GM12892 (cell line): ENCODE measurements around the gene RPS6KC1.

Source experiments
- POLR2A ChIP-seq: IDR thresholded peaks from 2 replicates; pipeline ENCODE4 v1.6.1; 2011; ENCODE audit warnings: low read depth, low read length, control low read depth
- POLR2AphosphoS5 ChIP-seq: IDR thresholded peaks from 2 replicates; pipeline ENCODE4 v1.6.1; 2011; ENCODE audit warnings: low read depth, low read length, control low read depth
- TAF1 ChIP-seq: IDR thresholded peaks from 2 replicates; pipeline ENCODE4 v1.6.1; 2011; ENCODE audit warnings: low read depth, mild to moderate bottlenecking, control low read depth, low read length, borderline replicate concordance

GRCh38 chr1:213120386-213120785 is 69.3 kb downstream of the RPS6KC1 start:
- TF ChIP-seq POLR2A (no peak), POLR2AphosphoS5 (no peak), TAF1 (no peak)
